ENCODE data around the gene GALK1.

GALK1 gene

GRCh38 chr17:75723171-75723930 is 41.6 kb downstream of the GALK1 start:
- Histone ChIP-seq H3K36me3 (ENCODE audit: control insufficient read depth, low read length) (no peaks in the 10 kb centered on the region), H3K79me2 (ENCODE audit: control insufficient read depth, low read length) (no peaks in the 10 kb centered on the region), H3K9me3 (ENCODE audit: control insufficient read depth, insufficient read depth, low read length) (no peaks in the 10 kb centered on the region), H3K27me3 (ENCODE audit: control insufficient read depth, low read length) (peaks cover 29% of the 10 kb centered on the region), H3K4me3 (ENCODE audit: low read length) (no peak overlapping the region), H3K27ac (ENCODE audit: low read depth, low read length) (no peak overlapping the region), H3K4me2 (ENCODE audit: low read length) (no peak overlapping the region), H4K20me1 (ENCODE audit: control insufficient read depth, insufficient read depth, low read depth, low read length) (no peaks in the 10 kb centered on the region), H3K9me2 (replicated peaks; ENCODE audit: control insufficient read depth, low read length) (no peaks in the 10 kb centered on the region), H3F3A (ENCODE audit: control insufficient read depth, insufficient read depth) (no peaks in the 10 kb centered on the region), H3K4me1 (ENCODE audit: control insufficient read depth, low read length) (peaks cover 9% of the 10 kb centered on the region)
- TF ChIP-seq CTCF (IDR thresholded peaks at IDR 0.05; ENCODE audit: low read depth, low read length, poor library complexity, severe bottlenecking), result no peak
- TF ChIP-seq EZH2phosphoT487 (IDR thresholded peaks at IDR 0.05; ENCODE audit: borderline replicate concordance, low read length), result no peak

GRCh38 chr17:75722542-75723095 is 42.4 kb downstream of the GALK1 start:
- Histone ChIP-seq H3K4me3 (ENCODE audit: low read length) (no peak overlapping the region), H3K4me1 (ENCODE audit: control insufficient read depth, low read length) (peaks cover 9% of the 10 kb centered on the region), H3K9me3 (ENCODE audit: control insufficient read depth, insufficient read depth, low read length) (no peaks in the 10 kb centered on the region), H3K27me3 (ENCODE audit: control insufficient read depth, low read length) (peaks cover 31% of the 10 kb centered on the region), H3K9me2 (replicated peaks; ENCODE audit: control insufficient read depth, low read length) (no peaks in the 10 kb centered on the region), H4K20me1 (ENCODE audit: control insufficient read depth, insufficient read depth, low read depth, low read length) (no peaks in the 10 kb centered on the region), H3K27ac (ENCODE audit: low read depth, low read length) (no peak overlapping the region), H3K4me2 (ENCODE audit: low read length) (no peak overlapping the region), H3K36me3 (ENCODE audit: control insufficient read depth, low read length) (no peaks in the 10 kb centered on the region), H3K79me2 (ENCODE audit: control insufficient read depth, low read length) (no peaks in the 10 kb centered on the region), H3F3A (ENCODE audit: control insufficient read depth, insufficient read depth) (no peaks in the 10 kb centered on the region)
- TF ChIP-seq EZH2phosphoT487 (IDR thresholded peaks at IDR 0.05; ENCODE audit: borderline replicate concordance, low read length) (no peak), CTCF (IDR thresholded peaks at IDR 0.05; ENCODE audit: low read depth, low read length, poor library complexity, severe bottlenecking) (no peak)

GRCh38 chr17:75722076-75722475 is 42.9 kb downstream of the GALK1 start:
- Histone ChIP-seq H4K20me1 (ENCODE audit: control insufficient read depth, insufficient read depth, low read depth, low read length) (no peaks in the 10 kb centered on the region), H3K79me2 (ENCODE audit: control insufficient read depth, low read length) (no peaks in the 10 kb centered on the region), H3K4me3 (ENCODE audit: low read length) (no peak overlapping the region), H3F3A (ENCODE audit: control insufficient read depth, insufficient read depth) (no peaks in the 10 kb centered on the region), H3K27me3 (ENCODE audit: control insufficient read depth, low read length) (peaks cover 31% of the 10 kb centered on the region), H3K27ac (ENCODE audit: low read depth, low read length) (no peak overlapping the region), H3K36me3 (ENCODE audit: control insufficient read depth, low read length) (no peaks in the 10 kb centered on the region), H3K9me2 (replicated peaks; ENCODE audit: control insufficient read depth, low read length) (no peaks in the 10 kb centered on the region), H3K4me2 (ENCODE audit: low read length) (no peak overlapping the region), H3K4me1 (ENCODE audit: control insufficient read depth, low read length) (peaks cover 9% of the 10 kb centered on the region), H3K9me3 (ENCODE audit: control insufficient read depth, insufficient read depth, low read length) (no peaks in the 10 kb centered on the region)
- TF ChIP-seq EZH2phosphoT487 (IDR thresholded peaks at IDR 0.05; ENCODE audit: borderline replicate concordance, low read length) (no peak), CTCF (IDR thresholded peaks at IDR 0.05; ENCODE audit: low read depth, low read length, poor library complexity, severe bottlenecking) (no peak)

Measured in DOHH2 (cell line).